Measurements from ENCODE around the gene DNAJC18. TPM values are rescaled to one million over a fixed set of nuclear protein-coding genes. Genes with fewer than 3 reads are reported as not detected.

DNAJC18 gene
- total RNA-seq, 3 donors from 2014 or later, result 5.4 to 9.5 (median 7.6) TPM

DNA sequence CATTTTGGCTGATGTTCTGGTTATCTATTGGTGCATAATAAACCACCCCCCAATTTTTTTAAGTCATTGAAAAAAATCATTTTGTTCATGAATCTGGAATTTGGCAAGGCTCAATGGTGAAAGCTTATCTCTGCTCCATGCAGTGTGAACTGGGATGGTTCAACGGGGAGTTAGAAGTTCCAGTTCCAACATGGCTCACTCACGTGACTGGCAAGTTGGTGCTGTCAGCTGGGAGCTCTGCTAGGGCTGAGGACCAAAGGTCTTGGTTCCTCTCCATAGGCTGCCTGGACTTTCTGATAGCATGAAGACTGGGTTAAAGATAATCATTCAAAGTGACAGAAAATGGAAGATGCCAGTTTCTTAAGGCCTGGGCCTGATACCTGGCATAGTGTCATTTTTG, 32.4 kb downstream of the DNAJC18 start:
- no peaks in the 10 kb centered on the region for H3K4me1 ChIP-seq
- H3K36me3 ChIP-seq, result no peaks in the 10 kb centered on the region
- no peak for TF ChIP-seq POLR2A (IDR thresholded peaks at IDR 0.05)
- no peaks in the 10 kb centered on the region for H3K9me3 ChIP-seq
- no peak overlapping the region for H3K27ac ChIP-seq
- no peaks in the 10 kb centered on the region for H3K27me3 ChIP-seq
- no peak overlapping the region for H3K4me3 ChIP-seq
- intact Hi-C loops (cut with DNase I; ENCODE audit: low total_unique reads), result no loop called here
- DNase-seq (ENCODE audit: low spot score in 2 of 2), result peak in 1 of 2 donors; percentile 4

GRCh38 chr5:139404484-139404840, 34.9 kb downstream of the DNAJC18 start:
- Histone ChIP-seq H3K27ac (peak overlapping the region; percentile 94), H3K9me3 (no peaks in the 10 kb centered on the region), H3K4me1 (no peaks in the 10 kb centered on the region), H3K36me3 (no peaks in the 10 kb centered on the region), H3K4me3 (peak overlapping the region; percentile 44 to 69 (median 57)), H3K27me3 (no peaks in the 10 kb centered on the region)
- DNase-seq (ENCODE audit: low spot score in 2 of 2), result no peak
- no peak for TF ChIP-seq CTCF (IDR thresholded peaks at IDR 0.05)
- TF ChIP-seq POLR2A (IDR thresholded peaks at IDR 0.05), result no peak
- no peak for TF ChIP-seq POLR2AphosphoS5 (IDR thresholded peaks at IDR 0.05)
- intact Hi-C loops (cut with DNase I; ENCODE audit: low total_unique reads), result no loop called here

GRCh38 chr5:139403787-139404483, 35.4 kb downstream of the DNAJC18 start, which contains the start of gene SPATA24:
Gene SPATA24 (minus strand): TSS chr5:139404089. CDS start chr5:139404060, 29 bp downstream.
- peak within 1 kb of the TSS; percentile 94 for H3K27ac ChIP-seq
- peak; percentile 97 to 98 for DNase-seq (ENCODE audit: low spot score in 2 of 2)
- intact Hi-C loops (cut with DNase I; ENCODE audit: low total_unique reads), result no loop called here
- H3K4me3 ChIP-seq, result peak within 1 kb of the TSS; percentile 44 to 69 (median 57)
- H3K27me3 ChIP-seq, result no peaks in the 10 kb centered on the region
- TF ChIP-seq POLR2A (IDR thresholded peaks at IDR 0.05) (no peak), POLR2AphosphoS5 (IDR thresholded peaks at IDR 0.05) (peak; percentile 75 to 95 (median 82))
- no peaks in the 10 kb centered on the region for H3K4me1 ChIP-seq
- H3K36me3 ChIP-seq, result no peaks in the 10 kb centered on the region
- H3K9me3 ChIP-seq, result no peaks in the 10 kb centered on the region

GRCh38 chr5:139403418-139403786, 35.9 kb downstream of the DNAJC18 start:
- H3K27me3 ChIP-seq, result no peaks in the 10 kb centered on the region
- peak overlapping the region; percentile 44 to 69 (median 57) for H3K4me3 ChIP-seq
- no peaks in the 10 kb centered on the region for H3K36me3 ChIP-seq
- no peak for TF ChIP-seq POLR2AphosphoS5 (IDR thresholded peaks at IDR 0.05)
- no peak for TF ChIP-seq POLR2A (IDR thresholded peaks at IDR 0.05)
- TF ChIP-seq CTCF (IDR thresholded peaks at IDR 0.05), result no peak
- H3K9me3 ChIP-seq, result no peaks in the 10 kb centered on the region
- H3K4me1 ChIP-seq, result no peaks in the 10 kb centered on the region
- H3K27ac ChIP-seq, result peak overlapping the region; percentile 94
- intact Hi-C loops (cut with DNase I; ENCODE audit: low total_unique reads), result no loop called here
- DNase-seq (ENCODE audit: low spot score in 2 of 2), result no peak

DNA sequence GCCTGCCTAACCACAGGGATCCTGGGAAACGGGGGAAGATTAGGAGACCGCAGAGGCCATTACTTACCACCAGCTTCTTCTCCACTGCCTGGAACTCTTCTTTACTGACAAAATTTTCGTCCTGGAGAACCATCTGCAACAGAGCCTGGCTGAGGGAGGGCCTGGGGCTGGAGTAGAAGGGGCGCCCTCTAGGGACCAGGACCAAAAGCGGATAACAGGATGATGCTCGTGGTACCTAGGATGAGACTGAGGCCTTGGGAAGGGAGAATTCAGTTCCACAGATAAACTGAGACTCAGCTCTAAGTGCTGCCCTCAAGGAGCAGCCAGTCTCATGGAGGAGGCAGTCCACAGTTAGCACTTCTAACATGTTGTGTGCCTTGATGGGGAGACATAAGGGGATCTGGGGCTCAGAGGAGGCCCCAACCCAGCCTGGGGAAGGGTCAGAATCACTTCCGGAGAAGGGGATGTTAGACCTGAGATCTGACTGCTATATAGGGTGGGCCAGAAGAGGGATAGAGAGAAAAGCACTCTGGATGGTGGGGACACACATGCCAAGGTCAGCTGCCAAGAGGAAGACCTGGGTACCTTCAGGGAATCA, 36.7 kb downstream of the DNAJC18 start:
- intact Hi-C loops (cut with DNase I; ENCODE audit: low total_unique reads), result no loop called here
- Histone ChIP-seq H3K4me1 (no peaks in the 10 kb centered on the region), H3K4me3 (no peak overlapping the region), H3K9me3 (no peaks in the 10 kb centered on the region), H3K27ac (peak overlapping the region; percentile 94), H3K36me3 (no peaks in the 10 kb centered on the region), H3K27me3 (no peaks in the 10 kb centered on the region)
- TF ChIP-seq POLR2A (IDR thresholded peaks at IDR 0.05), result no peak
- no peak for TF ChIP-seq POLR2AphosphoS5 (IDR thresholded peaks at IDR 0.05)
- TF ChIP-seq CTCF (IDR thresholded peaks at IDR 0.05), result no peak
- DNase-seq (ENCODE audit: low spot score in 2 of 2), result no peak

- H3K4me1 ChIP-seq, result no peaks in the 10 kb centered on the region
- intact Hi-C loops (cut with DNase I; ENCODE audit: low total_unique reads), result no loop called here
- DNase-seq (ENCODE audit: low spot score in 2 of 2), result no peak
These were observed 37.8 kb downstream of the DNAJC18 start for GRCh38 chr5:139401546-139401945.

More at GRCh38 chr5:139401546-139401945, 37.8 kb downstream of the DNAJC18 start:
- Histone ChIP-seq H3K36me3 (no peaks in the 10 kb centered on the region), H3K27ac (no peak overlapping the region), H3K9me3 (no peaks in the 10 kb centered on the region), H3K4me3 (no peak overlapping the region), H3K27me3 (no peaks in the 10 kb centered on the region)
- no peak for TF ChIP-seq CTCF (IDR thresholded peaks at IDR 0.05)
- TF ChIP-seq POLR2A (IDR thresholded peaks at IDR 0.05), result no peak
- no peak for TF ChIP-seq POLR2AphosphoS5 (IDR thresholded peaks at IDR 0.05)

All from breast epithelium (tissue), 4 donors.